MCF 10A (cell line): Measurements from ENCODE around the gene NDUFAF8. TPM values are rescaled to one million over a fixed set of nuclear protein-coding genes. Genes with fewer than 3 reads are reported as not detected.

Source experiments
- BruUV-seq: library from RNA; stranded (reverse); fragments of 400-500 nt; replicated peaks from 2 replicates; lab custom pipeline; 2021; lab: Mats Ljungman, UMichigan
- CTCF ChIA-PET: fragments of 300-600 bp; sonication (Branson Sonifier 250); formaldehyde crosslinking; extraction: SDS; loops from one replicate; lab custom pipeline; 2021; ENCODE audit warnings: antibody characterized with exemption, inconsistent platforms; lab: Yijun Ruan, JAX
- POLR2A ChIA-PET: fragments of 300-600, 350-650 bp; sonication (Branson Sonifier 250); formaldehyde crosslinking; extraction: SDS; loops from one replicate; lab custom pipeline; 2020; ENCODE audit warnings: antibody characterized with exemption, inconsistent platforms; lab: Yijun Ruan, JAX
- DNase-seq: peaks from one replicate; pipeline ENCODE4 v3.0.0-alpha.2; 2018; ENCODE audit not compliant: unreplicated experiment
- H3K27ac Mint-ChIP-seq: one replicate; pipeline ENCODE4 v1.8.0; 2022; ENCODE audit warnings: mild to moderate bottlenecking, low read depth, mixed read lengths; ENCODE audit not compliant: unreplicated experiment
- H3K27me3 Mint-ChIP-seq: one replicate; pipeline ENCODE4 v1.8.0; 2022; ENCODE audit warnings: mixed read lengths; ENCODE audit not compliant: insufficient read depth, unreplicated experiment
- H3K36me3 Mint-ChIP-seq: one replicate; pipeline ENCODE4 v1.8.0; 2022; ENCODE audit warnings: mild to moderate bottlenecking, moderate library complexity, mixed read lengths; ENCODE audit not compliant: insufficient read depth, unreplicated experiment
- H3K4me1 Mint-ChIP-seq: one replicate; pipeline ENCODE4 v1.8.0; 2022; ENCODE audit warnings: mixed read lengths; ENCODE audit not compliant: insufficient read depth, unreplicated experiment
- H3K4me3 Mint-ChIP-seq: one replicate; pipeline ENCODE4 v1.8.0; 2022; ENCODE audit warnings: mild to moderate bottlenecking, moderate library complexity, mixed read lengths; ENCODE audit not compliant: unreplicated experiment
- H3K9me3 Mint-ChIP-seq: one replicate; pipeline ENCODE4 v1.8.0; 2022; ENCODE audit warnings: mixed read lengths; ENCODE audit not compliant: unreplicated experiment
- intact Hi-C: fragments of 100-400 bp; cut with micrococcal nuclease; formaldehyde crosslinking; loops from 2 replicates; pipeline ENCODE4 v1.14.1; 2022
- total RNA-seq: library from RNA; stranded (reverse); gene quantifications from 2 replicates; pipeline ENCODE4 v1.2.3, GENCODE V29; 2022
- TF ChIP-seq, protein P1 (sequence below): fragments of 200-600 bp; IDR thresholded peaks from one replicate; pipeline ENCODE4 v1.8.0; 2022; ENCODE audit warnings: antibody characterized with exemption, mild to moderate bottlenecking; ENCODE audit not compliant: unreplicated experiment

NDUFAF8 gene
- total RNA-seq, 1 experiment from 2014 or later = 95.0 TPM

DNA sequence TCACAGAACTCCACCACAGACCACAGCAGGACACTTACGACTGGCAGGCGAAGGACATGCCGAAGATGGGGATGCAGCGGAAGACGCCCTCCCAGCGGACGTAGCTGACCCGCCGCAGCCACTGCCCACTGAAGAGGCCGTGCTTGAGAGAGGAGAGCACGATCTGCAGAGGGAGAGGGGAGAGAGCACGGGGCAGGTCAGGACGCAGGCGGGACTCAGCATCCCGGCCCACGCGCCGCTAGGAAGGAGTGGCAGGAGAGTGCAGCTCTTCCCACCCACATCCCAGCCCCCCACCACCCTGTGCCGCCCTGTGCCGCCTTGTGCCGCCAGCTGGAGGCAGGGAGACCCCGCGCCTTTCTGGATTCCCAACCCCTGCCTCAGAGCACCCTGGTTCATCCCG is 41.5 kb downstream of the NDUFAF8 start:
- no peaks in the 10 kb centered on the region for H3K27me3 Mint-ChIP-seq
- H3K4me3 Mint-ChIP-seq = no peak overlapping the region
- CTCF ChIA-PET = interaction anchor here (0.6 to 1.2 kb wide), 3 partner anchors 15 to 272 kb away, joined by 3 to 4 read pairs (median 3); no protein-coding TSS in a partner anchor
- DNase-seq = no peak
- H3K36me3 Mint-ChIP-seq = peaks cover 55% of the 10 kb centered on the region
- TF ChIP-seq, protein P1, sequence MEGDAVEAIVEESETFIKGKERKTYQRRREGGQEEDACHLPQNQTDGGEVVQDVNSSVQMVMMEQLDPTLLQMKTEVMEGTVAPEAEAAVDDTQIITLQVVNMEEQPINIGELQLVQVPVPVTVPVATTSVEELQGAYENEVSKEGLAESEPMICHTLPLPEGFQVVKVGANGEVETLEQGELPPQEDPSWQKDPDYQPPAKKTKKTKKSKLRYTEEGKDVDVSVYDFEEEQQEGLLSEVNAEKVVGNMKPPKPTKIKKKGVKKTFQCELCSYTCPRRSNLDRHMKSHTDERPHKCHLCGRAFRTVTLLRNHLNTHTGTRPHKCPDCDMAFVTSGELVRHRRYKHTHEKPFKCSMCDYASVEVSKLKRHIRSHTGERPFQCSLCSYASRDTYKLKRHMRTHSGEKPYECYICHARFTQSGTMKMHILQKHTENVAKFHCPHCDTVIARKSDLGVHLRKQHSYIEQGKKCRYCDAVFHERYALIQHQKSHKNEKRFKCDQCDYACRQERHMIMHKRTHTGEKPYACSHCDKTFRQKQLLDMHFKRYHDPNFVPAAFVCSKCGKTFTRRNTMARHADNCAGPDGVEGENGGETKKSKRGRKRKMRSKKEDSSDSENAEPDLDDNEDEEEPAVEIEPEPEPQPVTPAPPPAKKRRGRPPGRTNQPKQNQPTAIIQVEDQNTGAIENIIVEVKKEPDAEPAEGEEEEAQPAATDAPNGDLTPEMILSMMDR = no peak
- H3K9me3 Mint-ChIP-seq = no peaks in the 10 kb centered on the region
- no peak overlapping the region for H3K27ac Mint-ChIP-seq
- POLR2A ChIA-PET = interaction anchor here (0.7 kb wide), 1 partner anchor 20 kb away, joined by 3 read pairs; no protein-coding TSS in a partner anchor
- intact Hi-C loops = no loop called here
- BruUV-seq = no TSS peak
- H3K4me1 Mint-ChIP-seq = no peaks in the 10 kb centered on the region

DNA sequence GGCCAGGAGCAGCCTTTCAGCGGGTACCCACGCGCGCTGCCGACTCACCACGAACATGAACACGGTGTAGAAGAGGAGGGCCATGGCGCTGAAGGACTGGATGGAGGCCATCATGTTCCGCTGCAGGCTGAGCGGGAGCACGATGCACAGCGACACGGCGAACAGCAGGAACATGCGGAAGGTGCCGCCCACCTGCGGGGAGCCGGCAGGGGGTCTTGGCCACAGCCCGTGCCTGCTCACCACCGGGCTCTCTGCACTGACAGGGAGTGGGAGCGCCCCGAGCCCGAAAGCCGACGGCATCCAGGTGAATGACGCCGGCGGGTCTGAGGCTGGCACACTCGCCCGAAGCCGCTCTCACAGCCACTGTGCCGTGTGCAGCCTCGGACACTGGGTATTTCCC is 43.0 kb downstream of the NDUFAF8 start:
- ChIA-PET POLR2A (no interaction called here), CTCF (interaction anchor here (0.5 kb wide), 1 partner anchor 112 kb away, joined by 4 read pairs; no protein-coding TSS in a partner anchor)
- no peak overlapping the region for H3K27ac Mint-ChIP-seq
- no TSS peak for BruUV-seq
- H3K4me1 Mint-ChIP-seq = no peaks in the 10 kb centered on the region
- intact Hi-C loops = no loop called here
- H3K36me3 Mint-ChIP-seq = peaks cover 43% of the 10 kb centered on the region
- H3K9me3 Mint-ChIP-seq = no peaks in the 10 kb centered on the region
- no peak for DNase-seq
- no peak overlapping the region for H3K4me3 Mint-ChIP-seq
- TF ChIP-seq, protein P1 = no peak
- no peaks in the 10 kb centered on the region for H3K27me3 Mint-ChIP-seq

DNA sequence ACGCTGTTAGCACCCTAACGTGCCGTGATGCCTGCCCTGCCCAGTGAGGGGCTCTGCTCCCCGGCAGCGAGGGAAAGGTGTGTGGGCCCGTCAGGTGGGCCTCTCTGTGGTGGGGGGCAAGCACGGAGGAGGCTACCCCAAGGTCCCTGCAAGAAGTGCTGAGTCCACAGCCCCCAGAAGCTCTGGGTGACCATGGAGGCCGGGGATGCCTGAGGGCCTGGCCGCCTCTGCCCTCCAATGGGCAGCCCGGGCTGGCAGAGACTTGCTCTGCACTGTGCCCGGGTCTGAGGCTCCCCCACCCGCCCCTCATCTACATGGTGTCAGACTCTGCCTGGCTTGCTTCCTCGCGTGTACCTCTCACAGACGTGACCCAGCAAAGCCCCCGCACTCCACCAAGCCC is 43.8 kb downstream of the NDUFAF8 start:
- intact Hi-C loops = no loop called here
- Mint-ChIP-seq H3K36me3 (peaks cover 42% of the 10 kb centered on the region), H3K9me3 (no peaks in the 10 kb centered on the region), H3K4me3 (no peak overlapping the region), H3K27ac (no peak overlapping the region), H3K4me1 (no peaks in the 10 kb centered on the region), H3K27me3 (no peaks in the 10 kb centered on the region)
- DNase-seq = no peak
- ChIA-PET POLR2A (no interaction called here), CTCF (no interaction called here)
- TF ChIP-seq, protein P1 = no peak
- no TSS peak for BruUV-seq

DNA sequence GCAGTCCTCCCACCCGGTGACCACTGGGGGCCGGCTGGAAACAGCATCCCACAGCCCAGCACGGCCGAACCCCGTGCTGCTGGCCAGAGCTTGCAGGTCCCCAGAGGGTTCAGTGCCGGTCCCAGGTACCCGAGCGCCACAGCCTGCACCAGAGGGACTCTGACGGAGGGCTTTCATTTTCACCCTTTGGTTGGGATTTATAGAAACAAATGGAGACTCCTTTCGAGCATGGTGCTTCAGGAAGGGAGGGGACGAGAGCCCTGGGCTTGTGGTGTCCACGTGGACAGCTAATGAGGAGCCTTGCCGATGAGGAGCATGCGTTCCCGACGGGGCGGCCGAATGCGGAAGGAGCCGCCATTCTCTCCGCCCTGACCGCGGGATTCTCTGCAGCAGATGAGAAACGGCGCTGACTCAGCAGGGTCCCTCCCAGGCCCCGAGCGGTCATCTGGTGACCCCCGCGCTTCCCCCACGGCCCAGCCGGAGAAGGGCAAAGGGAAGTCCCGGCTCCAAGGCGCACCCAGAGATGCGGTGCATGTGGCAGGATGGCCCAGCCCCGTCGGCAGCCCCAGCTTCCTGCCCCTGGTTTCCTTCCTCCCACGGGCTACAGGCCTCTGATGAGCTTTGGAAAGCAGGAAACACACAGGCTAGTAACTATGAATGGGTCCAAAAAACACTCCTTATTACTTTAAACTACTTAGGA is 46.2 kb downstream of the NDUFAF8 start:
- H3K27me3 Mint-ChIP-seq = no peaks in the 10 kb centered on the region
- H3K4me1 Mint-ChIP-seq = no peaks in the 10 kb centered on the region
- no peak overlapping the region for H3K4me3 Mint-ChIP-seq
- CTCF ChIA-PET = interaction anchor here (0.7 kb wide), 1 partner anchor 32 kb away, joined by 3 read pairs; no protein-coding TSS in a partner anchor
- TF ChIP-seq, protein P1 = no peak
- H3K27ac Mint-ChIP-seq = no peak overlapping the region
- intact Hi-C loops = no loop called here
- H3K36me3 Mint-ChIP-seq = peaks cover 29% of the 10 kb centered on the region
- BruUV-seq = no TSS peak
- no peak for DNase-seq
- POLR2A ChIA-PET = no interaction called here
- no peaks in the 10 kb centered on the region for H3K9me3 Mint-ChIP-seq
